GM23248 (cell line): Measurements from ENCODE around the gene ZFAND3.

Experiments used
- EZH2 ChIP-seq: fragments of 200-600 bp; sonication (generic); IDR thresholded peaks from 2 replicates; pipeline ENCODE4 v1.6.1; 2018; ENCODE audit warnings: antibody characterized with exemption, mild to moderate bottlenecking; ENCODE audit not compliant: insufficient read depth, poor library complexity, severe bottlenecking
- EZH2phosphoT487 ChIP-seq: fragments of 200-600 bp; sonication (generic); IDR thresholded peaks from 2 replicates; pipeline ENCODE4 v1.6.1; 2018; ENCODE audit warnings: antibody characterized with exemption, moderate library complexity, mild to moderate bottlenecking, low read depth; ENCODE audit not compliant: insufficient read depth

DNA sequence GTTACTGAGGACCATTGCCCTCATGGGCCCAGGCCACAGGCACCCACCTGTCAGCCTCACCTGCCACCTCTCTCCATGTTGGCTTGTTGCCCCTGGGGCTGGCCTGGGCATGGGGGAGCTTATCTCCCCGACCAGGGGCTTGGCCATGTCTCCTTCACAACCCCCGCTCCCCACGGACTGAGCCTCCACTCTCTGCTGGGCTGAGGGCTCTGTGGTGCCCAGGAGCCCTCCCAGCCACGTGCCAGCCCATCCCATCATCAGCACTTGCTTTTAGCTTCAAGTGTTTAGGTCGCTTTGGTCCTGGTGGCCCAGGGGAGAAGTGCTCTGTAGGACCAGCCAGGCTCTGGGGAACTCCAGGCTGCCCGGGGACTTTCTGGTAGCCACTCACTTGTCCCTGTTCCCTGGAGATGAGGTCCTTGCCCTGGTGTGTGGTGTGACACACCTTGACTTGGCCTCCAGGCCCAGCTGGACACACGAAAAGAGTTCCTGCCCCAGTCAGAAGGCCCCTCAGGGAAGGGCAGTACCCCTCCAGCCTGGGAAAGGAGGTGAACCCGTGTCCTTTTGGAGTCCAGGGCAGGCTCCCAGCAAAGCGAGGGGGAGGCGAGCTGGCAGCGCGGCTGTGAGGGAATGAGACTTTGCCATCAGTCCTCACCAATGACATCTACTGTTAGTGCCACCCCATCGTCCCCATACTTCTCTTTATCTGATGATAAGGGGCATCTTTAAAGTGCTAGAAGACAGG lies 352.6 kb downstream of the ZFAND3 start:
- TF ChIP-seq EZH2 (no peak), EZH2phosphoT487 (no peak)
